ENCODE results near the gene PPFIA2.
A peak's percentile ranks its signal among the peaks of the same experiment; 100 is the strongest.
"Not testable (repeated sequence)": the region's sequence is repeated elsewhere in the genome, so short reads cannot be mapped to it uniquely, and the experiment has no call there.

The PPFIA2 gene

DNA sequence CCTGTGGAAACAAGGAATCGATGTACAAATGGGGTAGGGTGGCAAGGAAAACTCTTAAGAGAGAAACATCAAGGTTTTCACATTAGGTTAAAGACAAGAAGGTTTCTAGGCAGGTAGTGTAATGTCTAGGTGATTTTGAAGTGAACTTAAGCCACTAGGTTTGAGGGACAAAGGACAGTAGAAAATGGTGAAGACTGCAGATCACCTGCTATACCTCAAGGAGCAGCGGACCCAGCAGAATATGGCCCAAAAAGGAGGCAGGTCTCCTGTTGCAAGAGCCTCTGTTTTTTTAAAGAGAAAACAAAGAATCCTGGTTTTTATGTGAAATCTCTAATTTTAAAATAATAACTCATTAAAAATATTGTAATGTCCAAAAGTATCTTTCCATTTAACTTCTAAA is 503.2 kb downstream of the PPFIA2 start:
- DNase-seq = no peak

- DNase-seq = no peak
Observed at GRCh38 chr12:81255456-81255855, 503.7 kb downstream of the PPFIA2 start.

- DNase-seq = no peak
Observed at GRCh38 chr12:81253360-81253759, 505.8 kb downstream of the PPFIA2 start.

DNA sequence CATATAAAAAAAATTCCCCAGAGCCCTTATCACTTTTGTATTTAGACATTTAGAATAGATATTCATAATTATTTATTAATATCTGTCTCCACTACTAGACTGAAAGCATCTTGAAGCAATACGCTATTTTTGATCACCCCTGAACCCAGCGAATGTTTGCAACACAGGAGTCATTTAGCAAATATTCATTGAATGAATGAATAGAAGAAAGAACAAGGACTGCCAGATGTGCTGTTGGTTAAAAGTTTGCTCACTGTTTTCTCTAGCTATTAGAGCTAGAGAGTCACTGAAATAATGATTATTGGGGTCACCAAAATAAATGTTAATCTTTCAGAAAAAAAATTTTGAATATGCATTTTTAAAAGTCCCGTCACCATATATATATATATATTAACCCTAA is 506.9 kb downstream of the PPFIA2 start:
- no peak for DNase-seq

GRCh38 chr12:81249976-81250375 is 509.2 kb downstream of the PPFIA2 start:
- DNase-seq = no peak

GRCh38 chr12:81245907-81246570 is 513.1 kb downstream of the PPFIA2 start:
- DNase-seq = no peak

- DNase-seq = no peak
Observed at GRCh38 chr12:81245458-81245857, 513.7 kb downstream of the PPFIA2 start.

GRCh38 chr12:81231574-81232368 is 527.4 kb downstream of the PPFIA2 start:
- DNase-seq = no peak

GRCh38 chr12:81229759-81230158 is 529.4 kb downstream of the PPFIA2 start:
- no peak for DNase-seq

GRCh38 chr12:81224626-81225025 is 534.5 kb downstream of the PPFIA2 start:
- no peak for DNase-seq

DNA sequence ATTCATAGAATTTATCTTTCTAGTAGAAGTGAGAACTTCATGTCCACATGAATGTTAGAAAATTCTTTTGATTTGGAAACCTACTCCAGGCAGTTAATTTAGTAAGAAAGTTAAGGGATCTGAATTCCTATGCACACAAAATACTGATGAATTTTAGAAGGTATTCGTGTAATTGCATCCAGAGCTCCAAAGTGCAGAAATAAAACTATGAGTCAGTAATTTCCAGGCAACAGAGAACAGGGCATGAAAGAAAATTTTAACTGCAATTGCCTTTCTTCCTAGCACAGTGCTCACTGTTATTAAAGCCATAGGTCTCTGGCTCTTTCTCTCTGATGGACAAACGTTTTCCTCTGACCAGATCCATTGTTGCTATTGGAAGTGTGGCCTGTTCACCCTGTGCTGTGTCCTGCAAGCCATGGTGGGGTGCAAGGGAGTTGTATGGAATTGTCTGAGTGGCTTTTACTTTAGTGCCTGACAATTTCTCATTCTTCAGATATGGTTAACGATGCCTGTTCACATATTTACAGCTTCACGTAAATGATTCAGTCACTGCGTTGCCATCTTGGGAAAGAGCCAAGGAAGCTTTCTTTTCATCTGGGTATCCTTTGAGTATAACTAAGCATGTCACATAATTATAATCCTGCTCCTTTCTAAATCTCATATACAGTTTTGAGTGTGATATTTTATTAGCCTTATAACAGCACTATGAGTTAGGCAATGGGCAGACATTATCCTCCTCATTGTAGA is 536.1 kb downstream of the PPFIA2 start:
- DNase-seq = no peak

GRCh38 chr12:81221681-81222080 is 537.5 kb downstream of the PPFIA2 start:
- DNase-seq = no peak

- DNase-seq = no peak
Observed at GRCh38 chr12:81216739-81217138, 542.4 kb downstream of the PPFIA2 start.

DNA sequence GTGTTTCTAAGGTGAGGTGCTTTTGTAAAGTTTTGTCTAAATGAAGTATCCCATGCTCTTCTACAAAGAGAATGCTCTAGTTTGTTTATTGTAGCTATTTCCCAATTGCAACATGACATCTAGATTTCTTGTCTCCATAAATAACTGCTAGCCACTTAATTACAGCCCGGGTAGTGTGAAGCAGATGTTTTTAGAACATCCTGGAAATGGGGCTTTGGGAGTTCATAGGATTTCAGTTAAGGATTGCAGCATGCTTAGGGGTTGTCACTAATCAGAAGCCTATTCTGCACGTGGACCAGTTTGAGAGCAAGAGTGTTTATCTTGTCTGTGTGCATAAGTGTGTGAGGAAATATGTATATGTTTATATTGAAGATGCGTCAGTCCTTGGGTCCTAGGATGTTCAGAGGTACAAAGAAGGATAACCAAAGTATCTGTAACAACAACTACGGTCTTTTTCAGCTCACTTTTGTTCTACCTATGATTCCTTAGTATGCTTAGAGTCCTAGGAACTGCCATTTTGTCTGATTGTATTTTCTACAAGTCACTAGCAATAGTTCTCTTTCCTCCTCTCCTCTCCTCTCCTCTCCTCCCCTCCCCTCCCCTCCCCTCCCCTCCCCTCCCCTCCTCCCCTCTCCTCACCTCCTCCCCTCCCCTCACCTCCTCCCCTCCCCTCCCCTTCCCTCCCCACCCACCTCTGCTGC is 546.0 kb downstream of the PPFIA2 start:
- DNase-seq = no peak

- DNase-seq = no peak
Observed at GRCh38 chr12:81211306-81211705, 547.8 kb downstream of the PPFIA2 start.

DNA sequence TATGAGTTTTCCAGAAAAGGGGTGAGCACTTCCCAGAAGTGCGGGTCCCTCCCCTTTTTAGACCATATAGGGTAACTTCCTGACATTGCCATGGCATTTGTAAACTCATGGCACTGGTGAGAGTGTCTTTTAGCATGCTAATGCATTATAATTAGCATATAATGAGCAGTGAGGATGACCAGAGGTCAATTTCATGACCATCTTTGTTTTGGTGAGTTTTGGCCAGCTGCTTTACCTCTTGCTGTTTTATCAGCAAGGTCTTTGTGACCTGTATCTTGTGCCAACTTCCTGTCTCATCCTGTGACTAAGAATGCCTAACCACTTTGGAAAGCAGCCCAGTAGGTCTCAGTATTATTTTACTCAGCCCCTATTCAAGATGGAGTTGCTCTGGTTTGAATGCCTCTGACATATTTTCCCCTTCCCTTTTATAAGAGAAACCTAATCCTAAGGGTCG is 549.4 kb downstream of the PPFIA2 start:
- DNase-seq = not testable (repeated sequence)

DNA sequence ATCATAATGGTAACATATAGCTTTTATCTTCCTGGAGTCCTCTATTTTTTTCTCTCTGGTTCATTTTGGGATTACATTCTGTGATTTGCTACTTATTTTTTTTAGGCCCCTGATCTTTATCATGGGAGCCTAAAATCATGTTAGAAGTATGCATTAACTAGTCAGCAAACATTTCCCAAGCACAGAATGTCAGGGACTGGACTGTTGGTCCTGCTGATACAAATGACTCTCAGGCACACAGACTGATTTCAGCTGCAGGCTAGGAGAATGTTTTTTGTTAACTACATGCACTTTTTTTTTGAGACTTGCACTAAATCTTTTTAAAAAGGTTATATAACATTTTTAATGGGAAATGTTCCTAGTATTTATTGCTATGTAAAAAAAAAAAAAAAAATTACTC is 550.1 kb downstream of the PPFIA2 start:
- DNase-seq = no peak

DNA sequence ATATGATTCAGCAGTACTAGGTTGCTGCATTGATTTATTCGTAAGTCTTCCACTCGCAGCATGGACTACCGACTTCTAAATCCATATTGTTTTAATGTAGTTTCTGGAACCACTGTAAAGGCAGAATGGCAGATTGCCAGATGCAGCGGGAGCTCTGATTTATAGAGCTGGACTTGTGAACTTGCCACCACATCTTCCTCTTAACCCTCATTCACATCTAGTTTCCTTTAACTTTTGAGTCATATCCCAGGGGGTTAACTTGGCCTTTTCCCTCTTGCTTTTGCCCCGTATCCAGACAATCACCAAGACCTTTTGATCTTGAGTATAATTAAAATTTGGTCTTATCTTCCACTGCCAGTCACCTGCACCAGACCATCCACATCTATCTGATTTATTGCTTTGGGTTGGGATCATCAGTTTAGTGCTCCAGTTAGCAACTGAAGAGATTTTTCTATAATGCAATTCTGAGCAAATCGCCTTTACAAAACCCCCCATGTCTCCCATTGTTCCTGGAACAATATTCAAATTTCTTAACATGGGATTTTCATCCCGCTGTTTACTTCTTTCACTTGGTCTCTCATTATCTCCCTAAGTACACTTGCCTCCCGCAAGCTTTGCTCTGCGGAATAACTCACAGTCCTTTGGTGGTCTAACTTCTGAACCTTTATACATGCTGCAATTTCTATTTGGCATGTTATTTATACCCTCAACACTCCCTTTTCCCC is 550.8 kb downstream of the PPFIA2 start:
- peak; percentile 30 for DNase-seq
